SU-DHL-6 (cell line): ENCODE results near the gene NUB1.

Experiments used
- CTCF ChIP-seq: fragments of 200-600 bp; sonication (generic); IDR thresholded peaks from one replicate; pipeline ENCODE4 v1.5.1; 2017; ENCODE audit warnings: antibody characterized with exemption, mild to moderate bottlenecking, low read length, moderate library complexity; ENCODE audit not compliant: insufficient read depth, poor library complexity, severe bottlenecking
- EZH2phosphoT487 ChIP-seq: fragments of 200-600 bp; sonication (generic), shearing (Covaris generic); conservative IDR thresholded peaks from 2 replicates; pipeline ENCODE4 v1.6.1; 2018; ENCODE audit warnings: mild to moderate bottlenecking, antibody characterized with exemption, low read length, moderate library complexity, mixed read lengths

GRCh38 chr7:151426904-151427704, 85.5 kb downstream of the NUB1 start:
- no peak for TF ChIP-seq CTCF
- no peak for TF ChIP-seq EZH2phosphoT487
